ENCODE results near the gene UNC13A. TPM values are rescaled to one million over a fixed set of nuclear protein-coding genes. Genes with fewer than 3 reads are reported as not detected.

Gene UNC13A
- total and polyA plus RNA-seq, 5 donors = 0.03 to 0.06 (median 0.05) TPM; not detected in 2

- H3K27me3 ChIP-seq (ENCODE audit: control insufficient read depth, insufficient read depth) = no peaks in the 10 kb centered on the region
- no peaks in the 10 kb centered on the region for H3K9me3 ChIP-seq (ENCODE audit: control insufficient read depth, low read length)
- ATAC-seq (no peak), DNase-seq (no peak)
- intact Hi-C loops (cut with DNase I) = no loop called here
- peaks cover 3% of the 10 kb centered on the region for H3K4me1 ChIP-seq (ENCODE audit: control insufficient read depth, insufficient read depth, low read length)
- H3K4me3 ChIP-seq (ENCODE audit: low read length) = no peak overlapping the region
- H3K27ac ChIP-seq (ENCODE audit: low read length) = no peak overlapping the region
- 65% methylated on average over 5 of the region's 5 CpGs for WGBS
Measured at GRCh38 chr19:17682273-17682672, 5.9 kb downstream of the UNC13A start.

- intact Hi-C loops (cut with DNase I) = no loop called here
- ATAC-seq = peak in 1 of 2 donors; percentile 5
- WGBS = 50% methylated on average over 25 of the region's 25 CpGs
- Histone ChIP-seq H3K4me1 (ENCODE audit: control insufficient read depth, insufficient read depth, low read length) (peaks cover 3% of the 10 kb centered on the region), H3K27me3 (ENCODE audit: control insufficient read depth, insufficient read depth) (no peaks in the 10 kb centered on the region), H3K27ac (ENCODE audit: low read length) (no peak overlapping the region), H3K9me3 (ENCODE audit: control insufficient read depth, low read length) (no peaks in the 10 kb centered on the region), H3K4me3 (ENCODE audit: low read length) (no peak overlapping the region)
- DNase-seq = peak; percentile 57 to 78 (median 78)
Measured at GRCh38 chr19:17681505-17682125, 6.5 kb downstream of the UNC13A start.

- H3K4me1 ChIP-seq (ENCODE audit: control insufficient read depth, insufficient read depth, low read length) = peaks cover 3% of the 10 kb centered on the region
- peak overlapping the region; percentile 36 for H3K4me3 ChIP-seq (ENCODE audit: low read length)
- peak; percentile 94 to 98 for ATAC-seq
- intact Hi-C loops (cut with DNase I) = no loop called here
- H3K27ac ChIP-seq (ENCODE audit: low read length) = no peak overlapping the region
- peak; percentile 87 to 92 (median 91) for DNase-seq
- WGBS = 2% methylated on average over 38 of the region's 38 CpGs
- H3K27me3 ChIP-seq (ENCODE audit: control insufficient read depth, insufficient read depth) = no peaks in the 10 kb centered on the region
- no peaks in the 10 kb centered on the region for H3K9me3 ChIP-seq (ENCODE audit: control insufficient read depth, low read length)
Measured at GRCh38 chr19:17680230-17680722, 7.9 kb downstream of the UNC13A start.

DNA sequence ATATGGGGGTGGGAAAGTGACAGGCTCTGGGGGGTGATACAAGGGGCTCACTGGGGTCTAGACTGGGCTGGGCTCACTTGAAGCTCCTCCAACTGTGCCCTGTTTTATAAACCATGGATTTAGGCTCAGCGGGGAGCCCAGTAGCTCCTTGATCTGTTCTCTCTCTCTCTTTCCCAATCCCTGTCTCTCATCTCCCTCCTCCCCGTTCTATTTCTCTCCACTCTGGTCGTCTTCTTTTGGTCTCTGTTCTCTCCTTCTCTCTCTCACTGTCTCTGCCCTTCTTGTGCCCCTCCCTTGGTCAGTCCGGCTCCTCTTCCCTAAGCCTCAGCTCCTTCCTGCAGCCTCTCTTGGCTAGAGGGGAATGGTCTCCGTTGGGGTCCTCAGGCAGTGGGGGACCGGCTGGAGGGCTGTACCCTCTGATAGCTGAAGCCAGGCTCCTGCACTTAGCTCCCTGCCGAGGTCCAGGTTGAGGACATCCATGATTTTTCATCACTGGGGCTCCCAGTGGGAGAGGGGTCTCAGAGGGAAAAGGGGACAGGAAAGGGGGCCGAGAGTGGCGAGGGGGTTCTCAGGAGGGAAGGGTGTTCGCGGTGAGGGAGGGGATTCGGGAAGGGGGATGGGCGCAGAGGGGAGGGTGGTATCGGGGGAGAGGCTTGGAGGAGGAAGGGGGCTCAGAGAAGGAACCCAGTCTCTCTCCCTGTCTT lies 8.5 kb downstream of the UNC13A start:
- Histone ChIP-seq H3K27ac (ENCODE audit: low read length) (peak overlapping the region; percentile 19), H3K9me3 (ENCODE audit: control insufficient read depth, low read length) (no peaks in the 10 kb centered on the region), H3K4me1 (ENCODE audit: control insufficient read depth, insufficient read depth, low read length) (peaks cover 3% of the 10 kb centered on the region), H3K4me3 (ENCODE audit: low read length) (peak overlapping the region; percentile 36), H3K27me3 (ENCODE audit: control insufficient read depth, insufficient read depth) (no peaks in the 10 kb centered on the region)
- 7% methylated on average over 14 of the region's 14 CpGs for WGBS
- DNase-seq (no peak), ATAC-seq (peak; percentile 6 to 7)
- intact Hi-C loops (cut with DNase I) = no loop called here

DNA sequence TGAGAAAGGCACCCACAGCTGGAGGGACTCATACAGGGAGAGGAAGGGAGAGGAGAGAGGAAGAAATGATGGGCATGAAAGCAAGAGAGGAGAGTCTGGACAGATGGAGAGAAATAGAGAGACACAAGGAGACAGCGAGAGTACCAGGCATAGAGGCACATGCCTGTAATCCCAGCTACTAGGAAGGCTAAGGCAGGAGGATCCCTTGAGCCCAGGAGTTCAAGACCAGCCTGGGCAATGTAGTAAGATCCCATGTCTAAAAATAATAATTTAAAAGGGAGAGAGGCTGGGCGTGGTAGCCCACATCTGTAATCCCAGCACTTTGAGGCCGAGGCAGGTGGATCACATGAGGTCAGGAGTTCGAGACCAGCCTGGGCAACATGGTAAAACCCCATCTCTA lies 9.3 kb downstream of the UNC13A start:
- Histone ChIP-seq H3K27me3 (ENCODE audit: control insufficient read depth, insufficient read depth) (no peaks in the 10 kb centered on the region), H3K4me3 (ENCODE audit: low read length) (no peak overlapping the region), H3K4me1 (ENCODE audit: control insufficient read depth, insufficient read depth, low read length) (peaks cover 3% of the 10 kb centered on the region), H3K27ac (ENCODE audit: low read length) (no peak overlapping the region), H3K9me3 (ENCODE audit: control insufficient read depth, low read length) (no peaks in the 10 kb centered on the region)
- 91% methylated on average over 4 of the region's 4 CpGs for WGBS
- intact Hi-C loops (cut with DNase I) = no loop called here
- ATAC-seq (no peak), DNase-seq (no peak)

DNA sequence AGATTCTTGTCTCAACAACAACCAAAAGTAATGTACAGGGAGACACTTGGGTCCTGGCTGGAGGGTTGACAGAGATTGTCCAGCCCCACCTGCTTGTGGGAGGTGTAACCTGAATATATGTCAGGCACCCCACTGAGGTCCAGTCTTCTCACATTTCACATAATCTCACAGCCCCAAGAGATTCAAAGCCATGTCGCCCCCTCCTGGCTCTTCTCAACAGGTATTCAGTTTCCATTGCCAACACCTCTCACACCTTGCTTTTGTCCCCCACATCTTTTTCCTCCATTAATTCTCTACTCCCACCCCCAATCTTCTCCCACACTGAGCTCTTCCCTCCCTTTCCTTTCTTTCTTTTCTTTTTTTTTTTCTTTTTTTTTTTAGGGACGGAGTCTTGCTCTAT lies 11.2 kb downstream of the UNC13A start:
- H3K27ac ChIP-seq (ENCODE audit: low read length) = no peak overlapping the region
- H3K4me3 ChIP-seq (ENCODE audit: low read length) = no peak overlapping the region
- ATAC-seq (no peak), DNase-seq (no peak)
- no peaks in the 10 kb centered on the region for H3K27me3 ChIP-seq (ENCODE audit: control insufficient read depth, insufficient read depth)
- H3K4me1 ChIP-seq (ENCODE audit: control insufficient read depth, insufficient read depth, low read length) = peaks cover 3% of the 10 kb centered on the region
- intact Hi-C loops (cut with DNase I) = no loop called here
- 62% methylated on average over 2 of the region's 2 CpGs for WGBS
- H3K9me3 ChIP-seq (ENCODE audit: control insufficient read depth, low read length) = no peaks in the 10 kb centered on the region

DNA sequence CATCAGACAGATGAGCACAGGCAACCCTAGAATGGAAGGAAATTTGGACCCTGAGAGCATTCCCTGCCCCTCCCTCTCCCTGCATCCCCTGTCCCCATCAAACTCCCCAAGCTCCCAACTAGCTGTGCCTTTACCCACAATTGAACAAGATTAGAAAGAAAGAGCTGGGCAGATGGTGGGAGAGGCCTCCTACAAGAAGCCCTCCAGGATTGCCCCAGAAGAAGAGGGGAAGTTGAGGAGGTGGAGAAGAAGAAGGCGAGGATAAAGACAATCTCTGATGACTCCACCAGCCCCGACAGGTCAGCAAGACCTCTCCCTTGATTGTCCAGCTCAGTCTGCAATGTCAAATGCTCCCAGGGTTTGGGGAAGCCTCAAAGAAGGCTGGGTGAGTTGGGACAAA lies 11.9 kb downstream of the UNC13A start:
- WGBS = 49% methylated on average over 2 of the region's 2 CpGs
- intact Hi-C loops (cut with DNase I) = no loop called here

DNA sequence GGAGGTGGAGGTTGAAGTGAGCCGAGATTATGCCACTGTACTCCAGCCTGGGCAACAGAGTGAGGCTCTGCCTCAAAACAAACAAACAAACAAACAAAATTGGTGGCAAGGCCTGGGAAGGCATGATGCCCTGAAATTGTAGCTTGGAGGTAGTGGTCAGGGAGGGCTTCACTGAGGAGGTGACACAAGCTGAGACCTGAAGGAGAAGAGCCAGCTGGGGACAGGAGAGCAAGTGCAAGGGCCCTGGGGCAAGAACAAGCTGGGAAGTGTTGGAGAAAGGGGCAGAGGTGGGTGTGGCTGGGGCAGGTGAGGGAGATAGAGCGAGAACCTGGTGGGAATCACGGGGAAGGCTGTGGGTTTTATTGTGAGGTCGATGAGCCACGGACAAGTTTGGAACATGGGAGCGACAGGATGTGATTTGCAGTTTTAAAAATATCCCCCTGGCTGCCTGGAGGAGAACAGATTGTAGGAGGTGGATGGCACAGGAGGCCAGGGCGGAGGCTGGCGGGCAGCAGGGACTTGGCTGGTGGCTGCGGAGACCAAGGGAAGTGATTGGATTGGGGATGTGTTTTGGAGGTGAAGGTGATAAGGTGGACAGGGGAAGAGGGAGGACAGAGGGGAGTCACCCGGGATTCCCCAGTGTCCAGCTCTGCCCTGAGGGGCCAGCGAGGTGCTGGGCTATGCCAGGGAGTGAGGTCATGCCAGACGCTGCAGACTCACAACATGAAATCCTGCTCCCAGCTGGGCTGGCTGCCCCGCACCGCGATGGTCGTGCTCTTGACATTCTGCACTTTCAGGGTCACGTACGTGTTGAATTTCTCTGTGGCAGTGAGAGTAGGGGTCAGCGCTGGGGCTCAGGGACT lies 14.0 kb downstream of the UNC13A start:
- no peak overlapping the region for H3K4me3 ChIP-seq (ENCODE audit: low read length)
- no peaks in the 10 kb centered on the region for H3K27me3 ChIP-seq (ENCODE audit: control insufficient read depth, insufficient read depth)
- ATAC-seq (no peak), DNase-seq (no peak)
- no peak overlapping the region for H3K27ac ChIP-seq (ENCODE audit: low read length)
- no peaks in the 10 kb centered on the region for H3K9me3 ChIP-seq (ENCODE audit: control insufficient read depth, low read length)
- intact Hi-C loops (cut with DNase I) = no loop called here
- H3K4me1 ChIP-seq (ENCODE audit: control insufficient read depth, insufficient read depth, low read length) = no peaks in the 10 kb centered on the region
- WGBS = 52% methylated on average over 19 of the region's 19 CpGs

More for the DNA sequence above, 11.9 kb downstream of the UNC13A start:
- H3K4me3 ChIP-seq (ENCODE audit: low read length) = no peak overlapping the region
- H3K27me3 ChIP-seq (ENCODE audit: control insufficient read depth, insufficient read depth) = no peaks in the 10 kb centered on the region
- DNase-seq (no peak), ATAC-seq (no peak)
- H3K9me3 ChIP-seq (ENCODE audit: control insufficient read depth, low read length) = no peaks in the 10 kb centered on the region
- peaks cover 3% of the 10 kb centered on the region for H3K4me1 ChIP-seq (ENCODE audit: control insufficient read depth, insufficient read depth, low read length)
- no peak overlapping the region for H3K27ac ChIP-seq (ENCODE audit: low read length)

- no peak overlapping the region for H3K27ac ChIP-seq (ENCODE audit: low read length)
- no peaks in the 10 kb centered on the region for H3K9me3 ChIP-seq (ENCODE audit: control insufficient read depth, low read length)
- no peaks in the 10 kb centered on the region for H3K27me3 ChIP-seq (ENCODE audit: control insufficient read depth, insufficient read depth)
- H3K4me1 ChIP-seq (ENCODE audit: control insufficient read depth, insufficient read depth, low read length) = no peaks in the 10 kb centered on the region
- ATAC-seq (peak in 1 of 2 donors; percentile 40), DNase-seq (no peak)
- 77% methylated on average over 2 of the region's 2 CpGs for WGBS
- intact Hi-C loops (cut with DNase I) = no loop called here
- H3K4me3 ChIP-seq (ENCODE audit: low read length) = no peak overlapping the region
Measured at GRCh38 chr19:17671906-17672305, 16.2 kb downstream of the UNC13A start.

- Histone ChIP-seq H3K27ac (ENCODE audit: low read length) (no peak overlapping the region), H3K4me3 (ENCODE audit: low read length) (no peak overlapping the region), H3K27me3 (ENCODE audit: control insufficient read depth, insufficient read depth) (no peaks in the 10 kb centered on the region), H3K4me1 (ENCODE audit: control insufficient read depth, insufficient read depth, low read length) (no peaks in the 10 kb centered on the region), H3K9me3 (ENCODE audit: control insufficient read depth, low read length) (no peaks in the 10 kb centered on the region)
- DNase-seq (no peak), ATAC-seq (no peak)
- intact Hi-C loops (cut with DNase I) = no loop called here
- WGBS = 82% methylated on average over 9 of the region's 9 CpGs
Measured at GRCh38 chr19:17669419-17669818, 18.7 kb downstream of the UNC13A start.

DNA sequence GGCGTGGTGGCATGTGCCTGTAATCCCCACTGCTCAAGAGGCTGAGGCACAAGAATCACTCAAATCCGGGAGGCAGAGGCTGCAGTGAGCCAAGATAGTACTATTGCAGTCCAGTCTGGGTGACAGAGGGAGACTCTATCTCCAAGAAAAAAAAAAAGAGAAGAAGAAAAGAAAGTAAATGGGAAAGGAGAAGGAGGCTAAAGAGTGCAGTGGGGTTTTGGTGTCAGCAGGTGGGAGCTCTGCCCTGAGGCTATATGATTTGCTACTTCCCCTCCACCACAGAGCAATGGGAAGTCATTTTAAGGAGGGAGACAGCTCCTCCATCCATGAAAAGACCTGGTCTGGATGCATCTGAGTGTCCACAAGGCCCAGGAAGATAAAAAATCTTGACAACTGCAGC lies 23.1 kb downstream of the UNC13A start:
- WGBS = 85% methylated on average over 2 of the region's 2 CpGs

More for the DNA sequence above, 23.1 kb downstream of the UNC13A start:
- Histone ChIP-seq H3K4me3 (ENCODE audit: low read length) (no peak overlapping the region), H3K27me3 (ENCODE audit: control insufficient read depth, insufficient read depth) (no peaks in the 10 kb centered on the region), H3K4me1 (ENCODE audit: control insufficient read depth, insufficient read depth, low read length) (no peaks in the 10 kb centered on the region), H3K9me3 (ENCODE audit: control insufficient read depth, low read length) (no peaks in the 10 kb centered on the region), H3K27ac (ENCODE audit: low read length) (no peak overlapping the region)
- ATAC-seq = no peak
- no peak for DNase-seq
- intact Hi-C loops (cut with DNase I) = no loop called here
